A549 (cell line): Measurements from ENCODE around the gene NRG3. TPM values are rescaled to one million over a fixed set of nuclear protein-coding genes. Genes with fewer than 3 reads are reported as not detected.
A peak's percentile ranks its signal among the peaks of the same experiment; 100 is the strongest.

Experiments used
- ATAC-seq, 2 experiments: fragments of 200-7000 bp in 1 of 2; fragments of >200 bp in 1 of 2; cut with Nextera tagmentation in 1 of 2; cut with Tn5 transposase in 1 of 2; 3 replicates each; pipeline versions ENCODE4 v1.8.0 to v1.9.1; 2018 to 2020; ENCODE audit warnings: mild to moderate bottlenecking in 1 of 2, moderate library complexity in 1 of 2
- CTCF ChIA-PET: fragments of 300-600 bp; sonication (Branson Sonifier 250); formaldehyde crosslinking; extraction: SDS; loops from one replicate; lab custom pipeline; 2021; ENCODE audit warnings: antibody characterized with exemption, inconsistent platforms; lab: Yijun Ruan, JAX
- POLR2A ChIA-PET: fragments of 350-600 bp; formaldehyde crosslinking; extraction: SDS; loops from one replicate; lab custom pipeline; 2021; ENCODE audit warnings: antibody characterized with exemption, inconsistent platforms; lab: Yijun Ruan, JAX
- DNase-seq, 2 experiments: peaks; one replicate each; pipeline versions ENCODE4 v3.0.0 to v3.0.0-alpha.2; 2011 to 2016; ENCODE audit warnings: low read depth in 1 of 2, low spot score in 1 of 2
- FAIRE-seq: peaks from 2 replicates; lab custom pipeline; 2011; peaks lifted over from hg19 to GRCh38; lab: Jason Lieb, UNC
- H3K27ac ChIP-seq, 2 experiments: fragments of >200 bp; sonication (Bioruptor Twin); formaldehyde crosslinking; 3 replicates each; pipeline ENCODE4 v1.5.1; 2016 to 2017
- H3K4me1 ChIP-seq: fragments of >200 bp; sonication (Bioruptor Twin); formaldehyde crosslinking; 3 replicates; pipeline ENCODE4 v1.6.1; 2016
- H3K4me2 ChIP-seq: fragments of >200 bp; sonication (Bioruptor Twin); formaldehyde crosslinking; 3 replicates; pipeline ENCODE4 v1.6.1; 2016
- H3K4me3 ChIP-seq: fragments of >200 bp; sonication (Bioruptor Twin); formaldehyde crosslinking; 3 replicates; pipeline ENCODE4 v1.5.1; 2016
- H3K9me3 ChIP-seq: fragments of >200 bp; sonication (Bioruptor Twin); formaldehyde crosslinking; 3 replicates; pipeline ENCODE4 v1.6.1; 2016
- BCL3 ChIP-seq: fragments of >200 bp; sonication (Bioruptor Twin); formaldehyde crosslinking; IDR thresholded peaks from 3 replicates; pipeline ENCODE4 v1.6.1; 2016
- CBX8 ChIP-seq: fragments of 200-600 bp; sonication (generic); IDR thresholded peaks from 2 replicates; pipeline ENCODE4 v1.6.1; 2016
- CEBPB ChIP-seq, 2 experiments: fragments of >200 bp in 1 of 2; sonication (Bioruptor Twin) in 1 of 2; formaldehyde crosslinking in 1 of 2; IDR thresholded peaks; 2 replicates each; pipeline ENCODE4 v1.6.1; 2012 to 2016
- CHD2 ChIP-seq: fragments of 150-350 bp; IDR thresholded peaks from 2 replicates; pipeline ENCODE4 v1.6.1; 2014; ENCODE audit warnings: low read length; ENCODE audit not compliant: partially characterized antibody
- EP300 ChIP-seq, 2 experiments: fragments of >200 bp; sonication (Bioruptor Twin); formaldehyde crosslinking; IDR thresholded peaks; 2 replicates in 1 of 2; 3 replicates in 1 of 2; pipeline ENCODE4 v1.6.1; 2016 to 2017
- FOSB ChIP-seq: fragments of 250-450 bp; sonication (Bioruptor Pico); IDR thresholded peaks from 2 replicates; pipeline ENCODE4 v1.5.0; 2020; ENCODE audit warnings: mild to moderate bottlenecking, moderate library complexity
- FOSL2 ChIP-seq, 2 experiments: fragments of 450-650 bp in 1 of 2; fragments of >200 bp in 1 of 2; sonication (Bioruptor Twin) in 1 of 2; formaldehyde crosslinking; IDR thresholded peaks; 2 replicates each; pipeline versions ENCODE4 v1.5.0 to v1.6.1; 2016 to 2020; ENCODE audit warnings: mild to moderate bottlenecking in 1 of 2, moderate library complexity in 1 of 2
- FOXS1 ChIP-seq: fragments of 250-450 bp; sonication (Bioruptor Pico); IDR thresholded peaks from 2 replicates; pipeline ENCODE4 v1.5.0; 2020; ENCODE audit warnings: mild to moderate bottlenecking, moderate library complexity
- GATA3 ChIP-seq: IDR thresholded peaks from 2 replicates; pipeline ENCODE4 v1.6.1; 2012; ENCODE audit warnings: borderline replicate concordance
- HMGXB4 ChIP-seq: fragments of 250-450 bp; sonication (Bioruptor Pico); IDR thresholded peaks from 2 replicates; pipeline ENCODE4 v1.5.0; 2021; ENCODE audit warnings: mild to moderate bottlenecking, moderate library complexity, borderline replicate concordance
- HOXA7 ChIP-seq: fragments of 250-450 bp; sonication (Bioruptor Pico); IDR thresholded peaks from 2 replicates; pipeline ENCODE4 v1.5.0; 2020; ENCODE audit warnings: mild to moderate bottlenecking, moderate library complexity
- JUN ChIP-seq, 2 experiments: fragments of >200 bp; sonication (Bioruptor Twin); formaldehyde crosslinking; IDR thresholded peaks; 2 replicates in 1 of 2; 3 replicates in 1 of 2; pipeline ENCODE4 v1.6.1; 2016 to 2017
- MAZ ChIP-seq: fragments of 150-350 bp; IDR thresholded peaks from 2 replicates; pipeline ENCODE4 v1.6.1; 2014; ENCODE audit warnings: antibody characterized with exemption, low read depth, low read length, borderline replicate concordance
- NFE2L2 ChIP-seq: fragments of 150-350 bp; conservative IDR thresholded peaks from 2 replicates; pipeline ENCODE4 v1.6.1; 2014; ENCODE audit warnings: low read length
- NPAS2 ChIP-seq: fragments of 250-450 bp; sonication (Bioruptor Pico); IDR thresholded peaks from 2 replicates; pipeline ENCODE4 v1.8.0; 2022; ENCODE audit warnings: mild to moderate bottlenecking, moderate library complexity, borderline replicate concordance
- POLR2AphosphoS2 ChIP-seq: conservative IDR thresholded peaks from 2 replicates; pipeline ENCODE4 v1.6.1; 2012; ENCODE audit warnings: low read length, improper control_type of control experiment, inconsistent platforms
- RAD21 ChIP-seq, 2 experiments: fragments of >200 bp in 1 of 2; sonication (Bioruptor Twin) in 1 of 2; formaldehyde crosslinking in 1 of 2; IDR thresholded peaks in 1 of 2; conservative IDR thresholded peaks in 1 of 2; 2 replicates in 1 of 2; 3 replicates in 1 of 2; pipeline ENCODE4 v1.6.1; 2012 to 2018; ENCODE audit warnings: inconsistent platforms in 1 of 2
- SREBF2 ChIP-seq: fragments of 450-650 bp; IDR thresholded peaks from 2 replicates; pipeline ENCODE4 v1.6.1; 2014; ENCODE audit warnings: mild to moderate bottlenecking, moderate library complexity
- ZNF302 ChIP-seq: fragments of 250-450 bp; sonication (Bioruptor Pico); IDR thresholded peaks from 2 replicates; pipeline ENCODE4 v1.9.0; 2021; ENCODE audit warnings: inconsistent platforms, mild to moderate bottlenecking, moderate library complexity
- ZSCAN20 ChIP-seq: fragments of 250-450 bp; sonication (Bioruptor Pico); IDR thresholded peaks from 2 replicates; pipeline ENCODE4 v1.8.0; 2022; ENCODE audit warnings: mild to moderate bottlenecking, moderate library complexity
- WGBS: methylation state at CpG from one replicate; pipeline ENCODE4 v1.1.6; 2017; ENCODE audit errors: missing lambda C conversion rate; 5-methylcytosine and 5-hydroxymethylcytosine counted together
- polyA plus RNA-seq, 4 experiments: library from polyadenylated mRNA; depleted of rRNA in 3 of 4; stranded (reverse); fragments of >200 nt; fragmentation: RNase III in 1 of 4; extraction: RNeasy Plus Mini Kit Qiagen cat#74134 plus additional on column Dnase treatment in 1 of 4; gene quantifications; 2 replicates in 3 of 4; 3 replicates in 1 of 4; pipeline ENCODE4 v1.2.3, GENCODE V29; 2011 to 2017
- TF ChIP-seq, protein P1 (sequence below): fragments of 450-650 bp; IDR thresholded peaks from 2 replicates; pipeline ENCODE4 v1.6.1; 2014; ENCODE audit warnings: antibody characterized with exemption
- TF ChIP-seq, protein P2 (sequence below): IDR thresholded peaks from 2 replicates; pipeline ENCODE4 v1.6.1; 2012

Gene NRG3
- polyA plus RNA-seq, 2 of the 4 experiments (the other 2 are of a cell fraction), result not detected

GRCh38 chr10:82969405-82969804, 1094.4 kb downstream of the NRG3 start:
- H3K4me2 ChIP-seq, result no peak overlapping the region
- DNase-seq (peak in 1 of 2 experiments; percentile 7), FAIRE-seq (no peak), ATAC-seq (no peak)
- ChIA-PET POLR2A (no interaction called here), CTCF (no interaction called here)
- no peak overlapping the region for H3K4me3 ChIP-seq
- 0% methylated on average over 1 of the region's 1 CpG for WGBS
- TF ChIP-seq NFE2L2, result no peak
- TF ChIP-seq ZSCAN20 (CRISPR knock-in tag), result no peak
- peak; percentile 31 to 47; a peak in 4 of 5 replicates for TF ChIP-seq RAD21 (conservative IDR thresholded peaks at IDR 0.05 in 1 of 2, IDR thresholded peaks at IDR 0.05 in 1 of 2)
- no peaks in the 10 kb centered on the region for H3K4me1 ChIP-seq
- no peaks in the 10 kb centered on the region for H3K9me3 ChIP-seq
- H3K27ac ChIP-seq, result no peak overlapping the region

- FAIRE-seq (no peak), DNase-seq (no peak), ATAC-seq (no peak)
- TF ChIP-seq NPAS2 (CRISPR knock-in tag) (no peak), JUN (IDR thresholded peaks at IDR 0.05) (no peak), FOXS1 (CRISPR knock-in tag) (no peak), FOSB (CRISPR knock-in tag) (no peak), FOSL2 (IDR thresholded peaks at IDR 0.05) (no peak), FOSL2 (CRISPR knock-in tag; IDR thresholded peaks at IDR 0.05) (no peak), HMGXB4 (CRISPR knock-in tag) (no peak), CBX8 (no peak), EP300 (IDR thresholded peaks at IDR 0.05) (no peak), SREBF2 (no peak), POLR2AphosphoS2 (no peak), MAZ (no peak), ZNF302 (CRISPR knock-in tag) (no peak), GATA3 (no peak), CEBPB (IDR thresholded peaks at IDR 0.05) (no peak), BCL3 (no peak), CHD2 (no peak), HOXA7 (no peak)
- TF ChIP-seq, protein P1, sequence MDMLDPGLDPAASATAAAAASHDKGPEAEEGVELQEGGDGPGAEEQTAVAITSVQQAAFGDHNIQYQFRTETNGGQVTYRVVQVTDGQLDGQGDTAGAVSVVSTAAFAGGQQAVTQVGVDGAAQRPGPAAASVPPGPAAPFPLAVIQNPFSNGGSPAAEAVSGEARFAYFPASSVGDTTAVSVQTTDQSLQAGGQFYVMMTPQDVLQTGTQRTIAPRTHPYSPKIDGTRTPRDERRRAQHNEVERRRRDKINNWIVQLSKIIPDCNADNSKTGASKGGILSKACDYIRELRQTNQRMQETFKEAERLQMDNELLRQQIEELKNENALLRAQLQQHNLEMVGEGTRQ, result no peak
- TF ChIP-seq, protein P2, sequence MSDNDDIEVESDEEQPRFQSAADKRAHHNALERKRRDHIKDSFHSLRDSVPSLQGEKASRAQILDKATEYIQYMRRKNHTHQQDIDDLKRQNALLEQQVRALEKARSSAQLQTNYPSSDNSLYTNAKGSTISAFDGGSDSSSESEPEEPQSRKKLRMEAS, result no peak
- H3K4me3 ChIP-seq, result no peak overlapping the region
- peaks cover 4% of the 10 kb centered on the region; the same call in 1 of the 3 replicates for H3K4me1 ChIP-seq
- H3K4me2 ChIP-seq, result no peak overlapping the region
- POLR2A ChIA-PET, result no interaction called here
- 22% methylated on average over 5 of the region's 5 CpGs for WGBS
- no peak overlapping the region for H3K27ac ChIP-seq
- no peaks in the 10 kb centered on the region for H3K9me3 ChIP-seq
- CTCF ChIA-PET, result no interaction called here
Observed at GRCh38 chr10:82980321-82980720, 1105.3 kb downstream of the NRG3 start.
